Esophagus (tissue), 2 donors: Measurements from ENCODE around the gene PIWIL1. TPM values are rescaled to one million over a fixed set of nuclear protein-coding genes. Genes with fewer than 3 reads are reported as not detected.

Source experiments
- H3K27ac ChIP-seq, 2 donors: one replicate each; pipeline ENCODE4 v1.5.1; 2013; ENCODE audit warnings: low read depth in 2 of 2, mild to moderate bottlenecking in 2 of 2, inconsistent platforms in 1 of 2, low read length in 1 of 2, moderate library complexity in 1 of 2
- H3K27me3 ChIP-seq, 2 donors: one replicate each; pipeline ENCODE4 v1.6.1; 2013; ENCODE audit warnings: low read length in 2 of 2, control low read depth in 1 of 2, mild to moderate bottlenecking in 1 of 2; ENCODE audit not compliant: insufficient read depth in 2 of 2, control insufficient read depth in 1 of 2
- H3K36me3 ChIP-seq, 2 donors: one replicate each; pipeline ENCODE4 v1.6.1; 2013; ENCODE audit warnings: low read length in 1 of 2; ENCODE audit not compliant: control insufficient read depth in 2 of 2, insufficient read depth in 2 of 2
- H3K4me1 ChIP-seq, 2 donors: one replicate each; pipeline ENCODE4 v1.6.1; 2013; ENCODE audit warnings: low read length in 1 of 2; ENCODE audit not compliant: control insufficient read depth in 2 of 2, insufficient read depth in 2 of 2
- H3K4me3 ChIP-seq, 2 donors: one replicate each; pipeline ENCODE4 v1.5.1; 2013; ENCODE audit warnings: low read length in 2 of 2, mild to moderate bottlenecking in 2 of 2, low read depth in 1 of 2, moderate library complexity in 1 of 2
- H3K9me3 ChIP-seq, 2 donors: one replicate each; pipeline ENCODE4 v1.6.1; 2013; ENCODE audit warnings: mild to moderate bottlenecking in 2 of 2, low read depth in 1 of 2, low read length in 1 of 2, moderate library complexity in 1 of 2; ENCODE audit not compliant: control insufficient read depth in 2 of 2, insufficient read depth in 1 of 2
- WGBS, 2 donors: extraction: QIAGEN DNeasy Blood & Tissue Kit; methylation state at CpG; one replicate each; pipeline ENCODE4 v1.1.7; 2013; 5-methylcytosine and 5-hydroxymethylcytosine counted together
- polyA plus RNA-seq, 2 donors: library from polyadenylated mRNA; stranded (reverse); fragments of 200-250 nt; gene quantifications; one replicate each; pipeline ENCODE4 v1.2.3, GENCODE V29; 2013
- donor health status: healthy with polysubstance abuse.
- donor health status: Bipolar disorder and iron deficiency.

Gene PIWIL1
- polyA plus RNA-seq, 2 donors: not detected

DNA sequence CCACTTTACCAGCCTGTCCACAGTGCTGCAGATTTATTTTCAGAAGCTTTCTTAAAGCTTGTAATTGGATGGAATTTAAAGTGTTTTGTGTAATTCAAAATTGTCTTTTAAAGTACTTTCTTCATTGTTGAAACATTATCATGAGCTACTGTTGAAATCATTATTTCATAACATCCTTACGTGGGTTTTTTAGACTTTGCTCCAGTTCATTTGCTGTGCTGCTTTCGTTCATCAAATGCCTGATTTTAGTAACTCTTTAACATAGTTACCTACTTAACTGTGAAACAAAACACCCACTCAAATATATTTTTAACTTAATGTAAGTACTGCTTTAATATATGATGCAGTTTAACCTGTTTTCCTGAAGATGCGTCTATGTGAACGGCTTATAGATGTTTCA is 47.5 kb downstream of the PIWIL1 start:
- no peak overlapping the region for H3K4me3 ChIP-seq
- H3K9me3 ChIP-seq: peaks cover 0 to 2% of the 10 kb centered on the region in 2 donors
- no peaks in the 10 kb centered on the region for H3K36me3 ChIP-seq
- 64 to 72% methylated on average over 4 of the region's 4 CpGs for WGBS, 2 donors
- H3K4me1 ChIP-seq: no peaks in the 10 kb centered on the region
- no peak overlapping the region for H3K27ac ChIP-seq
- H3K27me3 ChIP-seq: no peaks in the 10 kb centered on the region

DNA sequence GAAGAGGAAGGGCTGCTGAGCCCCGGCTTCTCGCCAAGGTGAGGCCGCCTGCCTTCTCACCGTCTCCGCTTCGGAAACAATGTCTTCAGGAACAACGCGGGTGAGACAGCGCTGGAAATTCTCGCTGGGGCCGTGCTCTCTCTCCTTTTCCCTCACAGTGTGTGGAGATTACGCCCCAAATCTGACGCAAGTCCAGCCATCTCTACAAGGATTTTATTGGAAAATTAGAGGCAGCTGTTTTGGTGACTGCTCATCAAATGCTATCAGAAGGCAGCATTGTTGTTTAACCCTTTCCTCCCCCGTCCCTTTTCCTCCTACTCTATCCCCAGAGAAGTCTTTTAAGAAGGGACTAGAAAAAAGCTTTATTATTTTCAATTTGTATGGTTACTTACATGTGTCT is 53.5 kb downstream of the PIWIL1 start:
- Histone ChIP-seq H3K27me3 (no peaks in the 10 kb centered on the region), H3K27ac (no peak overlapping the region), H3K4me3 (no peak overlapping the region), H3K4me1 (no peaks in the 10 kb centered on the region), H3K36me3 (no peaks in the 10 kb centered on the region), H3K9me3 (peaks cover 0 to 2% of the 10 kb centered on the region in 2 donors)
- WGBS, 2 donors: 49 to 59% methylated on average over 14 of the region's 14 CpGs

DNA sequence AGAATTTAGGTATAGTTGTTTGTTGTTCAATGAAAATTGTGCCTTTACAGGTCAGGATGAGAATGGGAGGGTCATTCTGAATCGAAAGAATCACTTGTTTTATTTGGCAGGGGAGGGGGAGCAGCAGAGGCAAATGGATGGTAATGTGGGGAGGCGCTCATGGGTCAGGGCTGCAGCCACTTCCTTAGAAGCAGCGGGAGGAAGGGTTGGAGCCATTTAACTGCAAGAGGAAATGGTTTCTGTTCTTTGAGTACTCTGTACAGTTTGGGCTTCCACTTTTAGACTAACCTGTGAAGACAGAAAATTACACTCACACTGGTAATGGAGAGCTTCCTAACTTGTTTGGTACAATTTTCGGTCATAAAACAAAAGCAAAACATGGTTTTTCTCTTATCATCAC is 57.2 kb downstream of the PIWIL1 start:
- no peaks in the 10 kb centered on the region for H3K27me3 ChIP-seq
- no peaks in the 10 kb centered on the region for H3K4me1 ChIP-seq
- no peak overlapping the region for H3K4me3 ChIP-seq
- H3K9me3 ChIP-seq: no peaks in the 10 kb centered on the region
- WGBS, 2 donors: 65% methylated on average over 4 of the region's 4 CpGs
- H3K36me3 ChIP-seq: no peaks in the 10 kb centered on the region
- no peak overlapping the region for H3K27ac ChIP-seq

DNA sequence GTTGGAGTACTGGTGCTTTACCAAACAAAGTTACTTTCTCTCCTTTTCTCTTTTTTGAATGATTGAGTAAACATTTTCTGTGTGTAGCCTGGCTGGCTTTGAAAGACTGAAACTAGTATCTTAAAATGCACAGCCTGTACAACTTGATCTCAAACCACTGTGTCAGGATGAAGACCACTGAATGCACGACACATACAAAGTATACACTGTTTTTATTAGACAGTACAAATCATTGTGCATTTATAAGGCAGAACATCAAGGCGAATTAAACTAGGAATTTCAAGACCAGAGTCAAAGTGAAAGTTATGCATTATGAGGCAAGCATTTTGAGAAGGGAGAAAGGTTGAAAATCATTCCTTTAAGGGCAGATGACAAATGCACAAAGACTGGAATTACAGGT is 59.0 kb downstream of the PIWIL1 start:
- WGBS, 2 donors: 55 to 61% methylated on average over 2 of the region's 2 CpGs
- Histone ChIP-seq H3K27me3 (no peaks in the 10 kb centered on the region), H3K9me3 (no peaks in the 10 kb centered on the region), H3K36me3 (no peaks in the 10 kb centered on the region), H3K4me1 (no peaks in the 10 kb centered on the region), H3K4me3 (no peak overlapping the region), H3K27ac (no peak overlapping the region)

DNA sequence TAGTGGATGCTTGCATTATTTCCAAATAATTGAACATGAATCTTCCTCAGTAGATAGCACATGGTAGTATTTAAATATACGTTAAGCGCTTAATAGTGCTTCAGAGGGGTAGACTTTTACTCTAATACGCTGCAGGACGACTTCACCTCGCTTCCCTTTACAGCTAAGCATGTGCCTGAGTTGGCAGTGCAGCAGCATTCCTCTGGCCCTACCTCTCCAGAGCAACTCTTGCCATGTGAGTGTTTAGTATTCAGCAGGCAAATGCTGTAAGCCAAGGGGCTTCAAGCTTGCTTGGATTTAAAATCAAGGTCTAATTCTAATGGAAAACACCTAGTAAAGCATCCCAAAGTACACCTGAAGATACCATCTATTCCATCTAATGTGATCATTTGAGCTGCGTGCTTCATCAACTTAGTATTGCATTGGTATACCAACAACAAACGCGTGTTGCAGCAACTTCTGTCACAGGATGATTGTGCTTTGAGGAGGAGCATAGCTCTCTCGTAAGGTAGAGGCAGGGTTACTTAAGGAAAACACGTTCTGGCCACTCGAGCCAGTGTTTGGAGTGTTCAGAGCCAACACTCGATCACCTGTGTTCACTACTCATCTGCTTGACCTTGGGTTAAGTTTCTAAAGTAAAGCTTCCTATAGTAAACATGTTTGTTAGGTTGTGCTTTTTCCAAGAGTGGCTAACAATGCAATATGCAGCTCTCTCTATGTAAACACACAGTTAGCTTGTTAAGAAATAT is 60.6 kb downstream of the PIWIL1 start:
- 69 to 81% methylated on average over 12 of the region's 12 CpGs for WGBS, 2 donors

DNA sequence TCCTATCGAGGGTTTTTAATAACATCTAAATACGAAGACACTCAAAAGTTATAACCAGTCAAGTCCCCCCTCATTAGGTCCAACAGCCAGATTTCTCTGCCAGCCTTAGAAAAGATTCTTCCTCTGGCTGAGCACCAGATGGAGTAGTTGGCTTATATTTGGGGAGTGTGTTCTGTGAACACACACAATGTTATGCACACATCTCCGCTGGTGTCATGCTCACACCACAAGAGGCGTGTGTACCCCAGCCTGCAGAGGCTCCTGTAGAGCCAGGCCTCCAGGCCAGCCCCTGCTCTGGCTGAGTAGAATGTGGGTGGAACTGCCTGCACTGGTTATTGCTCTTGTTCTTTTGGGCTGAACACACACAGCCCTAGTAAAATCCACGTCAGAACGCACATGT is 64.0 kb downstream of the PIWIL1 start:
- no peak overlapping the region for H3K27ac ChIP-seq
- WGBS, 2 donors: 74 to 86% methylated on average over 6 of the region's 6 CpGs
- no peaks in the 10 kb centered on the region for H3K36me3 ChIP-seq
- no peak overlapping the region for H3K4me3 ChIP-seq
- no peaks in the 10 kb centered on the region for H3K4me1 ChIP-seq
- H3K27me3 ChIP-seq: no peaks in the 10 kb centered on the region
- no peaks in the 10 kb centered on the region for H3K9me3 ChIP-seq

More for the DNA sequence above, 60.6 kb downstream of the PIWIL1 start:
- no peaks in the 10 kb centered on the region for H3K9me3 ChIP-seq
- no peaks in the 10 kb centered on the region for H3K36me3 ChIP-seq
- no peaks in the 10 kb centered on the region for H3K4me1 ChIP-seq
- no peak overlapping the region for H3K27ac ChIP-seq
- H3K27me3 ChIP-seq: no peaks in the 10 kb centered on the region
- no peak overlapping the region for H3K4me3 ChIP-seq

DNA sequence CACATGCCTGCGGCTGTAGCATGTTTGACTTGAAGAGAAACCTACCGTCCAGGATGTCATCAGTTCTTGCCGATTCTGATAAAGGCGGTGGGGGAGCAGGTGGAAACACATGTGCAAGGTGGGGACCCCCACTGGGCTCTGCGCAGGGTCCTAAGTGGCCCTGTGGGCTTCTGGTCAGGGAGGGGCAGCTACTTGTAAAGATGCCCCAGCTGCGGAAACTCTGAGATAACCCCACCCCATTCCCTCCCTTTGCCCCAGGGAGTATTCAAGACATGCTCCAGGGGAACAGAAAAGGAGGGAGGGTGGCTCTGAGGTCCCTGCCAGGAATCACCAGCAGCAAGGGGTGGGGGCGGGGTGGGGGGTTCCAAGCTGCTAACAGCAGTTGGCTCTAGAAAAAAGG is 67.6 kb downstream of the PIWIL1 start:
- H3K4me1 ChIP-seq: no peaks in the 10 kb centered on the region
- WGBS, 2 donors: 60 to 63% methylated on average over 7 of the region's 7 CpGs

DNA sequence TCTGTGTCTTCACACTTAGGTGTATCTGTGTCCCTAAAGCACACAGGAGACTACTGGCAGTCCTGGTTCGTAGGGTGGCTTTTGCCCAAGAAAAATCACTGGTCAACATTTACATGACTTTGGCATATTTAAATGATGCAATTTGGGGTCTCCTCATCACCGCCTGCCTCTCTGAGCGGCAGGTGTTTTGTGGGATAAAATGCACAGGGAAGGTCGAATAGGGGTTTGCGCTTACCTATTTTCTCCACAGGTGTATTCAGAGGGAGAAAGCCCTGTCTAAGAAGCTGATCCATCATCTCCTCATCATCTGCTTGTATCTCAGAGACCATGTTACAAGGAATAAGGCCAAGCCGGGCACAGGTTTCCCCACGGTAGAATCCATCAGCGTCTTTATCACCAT is 74.7 kb downstream of the PIWIL1 start:
- no peak overlapping the region for H3K27ac ChIP-seq
- H3K27me3 ChIP-seq: no peaks in the 10 kb centered on the region
- WGBS, 2 donors: 78 to 93% methylated on average over 8 of the region's 8 CpGs
- no peaks in the 10 kb centered on the region for H3K36me3 ChIP-seq
- no peaks in the 10 kb centered on the region for H3K4me1 ChIP-seq
- no peaks in the 10 kb centered on the region for H3K9me3 ChIP-seq
- no peak overlapping the region for H3K4me3 ChIP-seq

More for the DNA sequence above, 67.6 kb downstream of the PIWIL1 start:
- H3K36me3 ChIP-seq: no peaks in the 10 kb centered on the region
- H3K27ac ChIP-seq: no peak overlapping the region
- H3K4me3 ChIP-seq: no peak overlapping the region
- no peaks in the 10 kb centered on the region for H3K27me3 ChIP-seq
- no peaks in the 10 kb centered on the region for H3K9me3 ChIP-seq

DNA sequence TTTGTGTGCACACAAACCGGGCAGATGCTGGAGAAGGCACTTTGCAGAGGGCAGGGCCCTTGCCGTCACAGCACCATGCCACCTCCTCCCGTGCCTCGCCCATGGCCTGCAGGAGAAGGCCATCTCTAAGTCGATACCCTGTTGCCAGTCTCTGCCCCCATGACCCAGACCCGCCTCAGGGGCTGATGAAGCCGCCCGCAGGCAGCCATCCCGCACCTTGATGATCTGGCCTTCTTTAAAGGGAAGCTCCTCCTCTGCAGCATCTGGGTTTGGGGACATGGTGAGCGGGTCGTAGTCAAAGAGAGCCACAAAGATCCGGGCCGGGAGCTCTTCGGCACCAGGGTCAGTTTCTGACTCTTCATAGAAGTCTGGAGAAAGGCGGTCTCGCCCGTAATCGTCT is 76.2 kb downstream of the PIWIL1 start:
- no peaks in the 10 kb centered on the region for H3K4me1 ChIP-seq
- H3K27ac ChIP-seq: no peak overlapping the region
- no peaks in the 10 kb centered on the region for H3K9me3 ChIP-seq
- H3K36me3 ChIP-seq: no peaks in the 10 kb centered on the region
- H3K4me3 ChIP-seq: no peak overlapping the region
- no peaks in the 10 kb centered on the region for H3K27me3 ChIP-seq
- 90 to 91% methylated on average over 18 of the region's 18 CpGs for WGBS, 2 donors

DNA sequence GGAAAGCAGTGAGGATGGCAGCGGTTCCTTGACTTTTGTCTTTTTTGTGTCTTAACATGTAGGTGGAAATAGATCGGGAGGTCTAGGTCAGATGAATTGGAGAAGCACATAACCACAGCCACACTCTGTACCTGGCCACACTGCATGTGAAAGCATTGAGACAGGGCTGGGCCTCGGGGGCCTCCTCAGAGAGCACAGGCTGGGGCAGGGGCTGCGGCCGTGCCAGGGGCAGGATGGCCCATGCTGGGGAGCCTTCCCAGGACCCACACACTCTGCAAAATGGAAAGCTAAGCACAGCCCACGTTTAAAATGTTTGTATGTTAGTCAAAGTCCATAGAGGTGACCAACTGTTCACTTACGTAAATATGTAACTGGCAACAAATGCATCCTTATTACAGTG is 76.7 kb downstream of the PIWIL1 start:
- no peaks in the 10 kb centered on the region for H3K4me1 ChIP-seq
- H3K27me3 ChIP-seq: no peaks in the 10 kb centered on the region
- WGBS, 2 donors: 85 to 87% methylated on average over 7 of the region's 7 CpGs
- H3K9me3 ChIP-seq: no peaks in the 10 kb centered on the region
- no peak overlapping the region for H3K27ac ChIP-seq
- H3K36me3 ChIP-seq: no peaks in the 10 kb centered on the region
- H3K4me3 ChIP-seq: no peak overlapping the region
